ENCODE results near the gene UBE2D2. TPM values are rescaled to one million over a fixed set of nuclear protein-coding genes. Genes with fewer than 3 reads are reported as not detected.

The UBE2D2 gene
- total RNA-seq, 1 donor from 2014 or later: 101 TPM

DNA sequence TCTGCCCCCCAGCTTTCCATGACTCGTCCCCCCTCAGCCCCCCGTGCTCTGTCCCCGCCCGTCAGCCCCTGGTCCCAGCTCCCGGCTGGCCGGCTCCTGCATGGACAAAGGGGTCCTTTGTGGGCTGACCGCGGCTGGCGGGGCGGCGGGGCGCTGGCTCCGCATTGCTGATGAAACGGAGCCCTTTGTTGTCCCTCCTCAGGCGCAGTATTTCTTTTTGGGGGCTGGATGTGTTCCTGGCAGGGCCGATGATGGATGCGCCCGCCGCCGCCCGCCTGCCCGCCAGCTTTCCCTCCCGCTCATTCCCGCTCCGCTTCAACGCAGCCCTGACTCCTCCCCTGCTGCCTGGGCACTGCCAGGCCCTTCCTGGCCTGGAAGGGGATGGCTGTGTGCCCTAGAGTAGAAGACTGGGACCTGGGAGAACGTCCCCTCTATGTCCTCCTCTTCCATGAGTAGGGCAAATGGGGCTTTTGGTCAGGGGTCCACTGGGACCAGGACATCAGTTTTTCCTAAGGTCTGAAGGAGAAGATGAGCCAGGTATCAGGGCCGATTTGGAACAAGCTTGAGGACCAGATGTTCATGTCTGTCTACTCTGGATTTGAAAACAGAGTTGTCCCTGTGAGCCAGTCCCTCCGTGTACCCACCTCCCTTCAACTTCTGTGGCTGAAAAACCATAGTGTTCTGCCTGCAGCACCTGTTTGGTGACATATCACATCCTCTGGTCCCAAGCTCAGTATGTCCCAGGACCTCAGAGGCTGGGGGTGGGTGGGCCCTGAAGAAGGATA is 116.0 kb downstream of the UBE2D2 start:
- no peak for DNase-seq (ENCODE audit: low spot score)

Other genes starting within 250 kb of the UBE2D2 start
- 73.3 TPM for gene PAIP2, start 219.5 kb upstream of the UBE2D2 start, total RNA-seq
- gene SLC23A1, start 178.0 kb upstream of the UBE2D2 start, total RNA-seq: 17.0 TPM
- gene MZB1, start 171.4 kb upstream of the UBE2D2 start, total RNA-seq: 1.1 TPM
- gene PROB1, start 166.2 kb upstream of the UBE2D2 start, total RNA-seq: 3.0 TPM
- gene SPATA24, start 157.2 kb upstream of the UBE2D2 start, total RNA-seq: 7.3 TPM
- gene DNAJC18, start 121.8 kb upstream of the UBE2D2 start, total RNA-seq: 14.6 TPM
- 9.4 TPM for gene ECSCR, start 98.6 kb upstream of the UBE2D2 start, total RNA-seq
- 0.17 TPM for gene SMIM33, start 90.3 kb upstream of the UBE2D2 start, total RNA-seq
- gene STING1, start 78.6 kb upstream of the UBE2D2 start, total RNA-seq: 35.3 TPM
- gene CXXC5, start 87.0 kb downstream of the UBE2D2 start, total RNA-seq: 71.7 TPM
- gene PSD2, start 234.5 kb downstream of the UBE2D2 start, total RNA-seq: 0.23 TPM

Measured in mucosa of gallbladder (tissue), 1 donor.